Ramos (cell line): ENCODE data around the gene ABI1.
"Not testable (repeated sequence)": the region's sequence is repeated elsewhere in the genome, so short reads cannot be mapped to it uniquely, and the experiment has no call there.

Experiments
- in situ Hi-C: fragments of 300-500 bp; cut with MboI; formaldehyde crosslinking; loops from one replicate; pipeline ENCODE4 v1.14.3; 2022; ENCODE audit warnings: low sequenced_read_pairs; ENCODE audit not compliant: unreplicated experiment

ABI1 gene

DNA sequence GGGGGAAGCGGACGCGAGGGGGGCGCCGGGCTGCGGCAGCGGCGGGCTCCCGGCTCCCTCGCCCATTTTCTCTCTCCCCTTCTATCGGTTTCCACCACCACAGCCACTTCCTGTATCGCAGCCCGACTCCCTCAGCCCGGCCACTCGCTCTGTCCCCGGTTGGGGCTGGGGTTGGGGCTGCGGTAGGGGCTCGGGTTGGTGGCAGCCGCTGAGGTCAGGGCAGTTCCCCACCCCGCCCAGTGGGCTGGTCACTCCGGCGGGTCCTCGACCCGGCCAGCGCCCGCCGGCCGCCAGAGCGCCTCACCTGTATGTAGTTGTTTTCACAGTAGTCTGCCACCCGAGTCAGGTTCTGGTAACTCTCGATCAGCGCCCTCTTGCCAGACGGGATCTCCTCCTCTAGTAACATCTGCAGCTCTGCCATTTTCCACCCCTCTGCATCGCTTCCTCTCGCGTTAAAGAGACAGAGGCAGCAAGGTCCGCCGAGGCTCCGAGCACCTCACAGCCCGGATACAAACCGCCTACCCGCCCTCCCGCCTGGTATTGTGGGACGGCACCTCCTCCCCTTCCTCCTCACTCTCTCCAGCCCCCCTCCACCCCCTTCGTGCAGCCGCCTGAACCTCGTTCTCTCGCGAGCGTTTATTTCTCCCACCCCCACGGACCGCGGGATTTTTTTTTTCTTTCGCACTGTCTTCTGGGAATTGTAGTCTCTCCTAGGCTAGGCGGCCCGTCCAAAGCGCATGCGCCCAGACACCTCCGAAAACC lies at the start of gene ABI1:
Gene ABI1, minus strand, starts transcription at position 516 of the 762 bp plus-strand sequence. Its CDS starts 95 bp downstream, at position 421.
- in situ Hi-C loops = no loop called here

DNA sequence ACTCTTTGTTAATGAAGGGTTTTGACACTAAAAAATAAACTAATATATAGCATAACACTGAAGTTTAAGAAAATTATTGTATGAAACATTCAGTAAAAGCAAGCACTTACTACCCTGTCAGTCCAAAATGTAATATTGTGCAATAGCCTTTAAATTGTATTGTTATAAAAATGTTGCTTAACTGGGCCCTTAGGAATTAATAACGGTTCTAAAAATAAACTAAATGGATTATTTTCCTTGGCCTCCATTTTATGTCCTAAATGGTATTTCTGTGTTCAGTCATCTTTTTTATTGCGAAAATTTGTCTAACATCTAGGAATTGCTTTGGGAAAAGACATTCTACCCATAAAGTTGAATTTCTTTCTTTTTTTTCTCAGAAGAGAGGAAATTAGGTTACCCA lies 49.0 kb upstream of the ABI1 start:
- in situ Hi-C loops = no loop called here

DNA sequence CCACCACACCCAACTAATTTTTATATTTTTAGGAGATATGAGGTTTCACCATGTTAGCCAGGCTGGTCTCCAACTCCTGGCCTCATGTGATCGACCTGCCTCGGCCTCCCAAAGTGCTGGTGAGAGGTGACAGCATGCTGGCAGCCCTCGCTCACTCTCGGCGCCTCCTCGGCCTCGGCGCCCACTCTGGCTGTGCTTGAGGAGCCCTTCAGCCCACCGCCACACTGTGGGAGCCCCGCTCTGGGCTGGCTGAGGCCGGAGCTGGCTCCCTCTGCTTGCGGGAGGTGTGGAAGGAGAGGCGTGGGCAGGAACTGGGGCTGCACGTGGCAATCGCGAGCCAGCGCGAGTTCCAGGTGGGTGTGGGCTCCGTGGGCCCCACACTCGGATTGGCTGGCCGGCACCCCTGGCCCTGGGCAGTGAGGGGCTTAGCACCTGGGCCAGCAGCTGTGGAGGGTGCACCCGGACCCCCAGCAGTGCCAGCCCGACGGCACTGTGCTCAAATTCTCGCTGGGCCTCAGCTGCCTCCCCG lies 44.6 kb upstream of the ABI1 start:
- in situ Hi-C loops = not testable (repeated sequence)

DNA sequence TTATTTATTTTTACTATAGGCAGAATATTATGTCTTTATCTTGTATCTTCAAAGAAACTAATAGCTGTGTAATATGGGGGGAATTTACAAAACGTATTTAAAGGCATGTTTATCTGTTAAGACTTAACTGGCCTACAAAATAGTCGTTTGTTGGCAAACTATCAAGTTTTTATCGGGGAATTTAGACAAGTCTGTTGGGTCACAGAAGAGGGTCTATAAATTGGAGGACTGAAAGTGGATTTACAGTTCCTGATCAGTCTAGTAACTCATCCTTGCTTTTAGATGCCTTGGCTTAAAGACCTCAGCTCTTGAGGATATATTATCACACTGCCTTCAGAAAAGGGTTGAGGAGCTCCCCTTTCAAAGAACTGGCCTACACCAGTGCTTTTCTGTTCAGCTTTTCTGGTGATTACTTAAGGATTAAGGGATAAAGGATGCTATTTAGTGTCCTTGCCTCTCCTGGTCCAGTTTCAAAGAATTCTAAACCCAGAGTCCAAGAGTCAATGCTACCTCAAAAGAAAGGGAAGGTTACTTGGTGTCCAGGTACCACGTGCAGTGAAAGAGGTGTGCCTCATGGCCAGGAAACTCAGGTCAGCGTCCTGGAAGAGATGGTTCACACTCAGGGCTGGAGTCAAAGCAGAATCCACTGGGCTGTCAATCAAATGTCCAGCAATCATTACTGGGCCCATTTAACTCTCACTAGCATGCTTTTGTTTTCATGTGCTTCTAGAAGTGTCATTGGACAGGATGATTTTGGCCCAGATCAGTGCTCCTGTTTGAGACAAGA lies 42.9 kb upstream of the ABI1 start:
- in situ Hi-C loops = no loop called here

DNA sequence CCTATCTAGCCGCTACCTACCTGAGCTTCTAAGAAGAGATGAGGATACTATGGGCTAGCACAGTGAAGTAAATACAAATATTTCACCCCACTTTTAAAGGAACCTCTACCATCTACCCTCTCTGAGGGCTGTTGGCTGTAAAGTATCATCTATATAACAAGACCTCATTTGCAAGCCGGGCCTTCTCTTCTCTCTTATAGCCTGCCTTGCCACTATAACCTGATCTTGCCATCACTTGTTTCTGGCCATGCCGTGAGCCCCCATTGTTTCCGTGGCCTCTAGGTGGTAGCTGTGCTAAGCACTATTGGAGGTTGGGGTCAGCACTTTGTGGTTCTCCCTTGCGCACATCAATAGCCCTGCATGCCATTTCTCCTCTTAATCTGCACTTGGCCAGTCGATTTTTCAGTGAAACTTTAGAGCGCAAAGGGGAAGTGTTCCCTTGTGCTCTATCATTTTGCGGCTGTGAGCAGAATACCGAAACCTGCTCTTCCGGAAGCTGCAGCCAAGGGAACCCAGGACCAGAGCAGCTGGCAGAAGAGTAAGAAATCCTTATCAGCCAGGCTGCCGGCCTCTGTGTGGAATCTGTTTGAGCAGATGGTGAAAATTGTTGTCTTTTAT lies 31.7 kb upstream of the ABI1 start:
- in situ Hi-C loops = loop anchor here (25.0 kb wide), 1 partner anchor 470 kb away; no protein-coding TSS in a partner anchor

DNA sequence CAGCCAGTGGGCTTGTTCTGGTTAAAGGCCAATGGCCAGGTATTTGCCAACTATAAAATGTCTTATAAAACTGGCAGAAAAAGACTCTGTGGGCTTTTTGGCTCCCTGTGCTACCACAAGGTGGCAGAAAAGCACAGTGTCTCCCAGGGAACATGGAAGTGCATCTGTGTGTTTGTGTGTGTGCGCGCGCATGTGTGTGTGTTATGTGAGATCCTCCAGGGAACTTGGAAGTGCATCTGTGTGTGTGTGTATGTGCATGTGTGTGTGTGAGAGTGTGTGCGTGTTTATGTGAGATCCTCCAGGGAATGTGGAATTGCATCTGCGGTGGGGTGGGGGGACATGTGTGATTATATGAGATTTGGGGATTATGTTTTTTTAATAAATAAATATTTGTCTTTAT lies 30.2 kb upstream of the ABI1 start:
- in situ Hi-C loops = loop anchor here (25.0 kb wide), 1 partner anchor 471 kb away; no protein-coding TSS in a partner anchor

DNA sequence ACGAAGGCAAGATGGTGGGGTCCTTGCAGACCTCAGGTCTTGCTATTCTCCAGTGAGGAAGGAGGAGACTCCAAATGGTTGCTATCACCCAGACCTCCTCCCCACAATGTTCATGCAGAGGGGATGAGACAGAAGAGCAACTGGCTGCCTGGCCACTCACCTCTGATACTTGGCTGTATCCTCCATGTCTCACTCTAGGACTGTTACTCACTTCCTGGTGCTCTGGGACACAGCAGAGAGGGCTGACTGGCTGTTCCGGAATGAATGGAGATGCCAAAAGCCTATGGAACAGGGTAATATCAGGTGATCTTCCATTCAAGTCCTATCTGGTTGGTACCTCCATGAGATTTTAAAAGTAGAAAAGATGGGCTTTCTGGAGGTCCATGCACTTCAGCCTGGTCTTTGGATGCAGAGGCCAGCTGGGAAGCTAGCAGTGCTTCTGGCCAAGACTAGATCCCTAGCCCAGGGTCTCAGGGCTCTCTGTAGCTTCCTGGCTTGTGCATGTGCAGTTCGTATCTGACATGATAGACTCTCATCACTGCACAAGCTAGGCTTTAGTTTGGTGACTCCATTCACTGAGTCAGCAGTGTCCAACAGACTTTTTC lies 27.0 kb upstream of the ABI1 start:
- in situ Hi-C loops = loop anchor here (25.0 kb wide), 1 partner anchor 475 kb away; no protein-coding TSS in a partner anchor

DNA sequence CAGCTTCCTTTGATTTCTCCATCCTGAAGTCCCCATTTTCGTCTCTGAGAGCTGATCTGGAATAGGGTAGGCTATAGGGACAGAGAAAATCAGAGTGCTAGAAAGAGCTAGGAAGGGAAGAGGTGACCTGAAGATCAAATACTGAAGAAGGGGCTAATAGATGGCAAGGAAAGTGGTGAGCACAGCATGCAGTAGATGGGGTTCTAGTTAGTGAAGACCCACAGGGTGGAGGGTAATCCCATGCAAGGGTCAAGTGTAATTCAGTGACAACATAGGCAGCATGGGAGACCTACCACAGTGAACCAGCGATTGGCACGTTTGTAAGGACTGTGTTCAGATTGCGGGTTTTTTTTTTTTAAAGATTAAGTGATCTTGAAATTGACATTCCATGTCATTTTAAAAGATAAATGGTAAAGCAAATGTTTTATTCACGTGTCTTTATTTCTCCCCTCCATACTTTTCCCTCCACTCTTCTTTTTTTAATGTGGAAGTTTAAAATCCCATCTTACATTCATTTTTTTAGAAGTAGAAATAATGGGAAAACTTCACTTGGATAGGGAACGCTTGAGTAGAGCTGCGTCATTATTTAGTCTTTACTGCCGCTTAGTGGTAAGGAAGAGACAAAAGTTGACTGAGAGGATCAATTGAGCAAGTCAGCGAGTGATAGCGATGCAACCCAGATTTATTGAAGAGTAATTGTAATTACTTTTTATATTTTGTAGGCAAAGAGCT lies 21.0 kb upstream of the ABI1 start:
- in situ Hi-C loops = loop anchor here (25.0 kb wide), 1 partner anchor 481 kb away; no protein-coding TSS in a partner anchor

DNA sequence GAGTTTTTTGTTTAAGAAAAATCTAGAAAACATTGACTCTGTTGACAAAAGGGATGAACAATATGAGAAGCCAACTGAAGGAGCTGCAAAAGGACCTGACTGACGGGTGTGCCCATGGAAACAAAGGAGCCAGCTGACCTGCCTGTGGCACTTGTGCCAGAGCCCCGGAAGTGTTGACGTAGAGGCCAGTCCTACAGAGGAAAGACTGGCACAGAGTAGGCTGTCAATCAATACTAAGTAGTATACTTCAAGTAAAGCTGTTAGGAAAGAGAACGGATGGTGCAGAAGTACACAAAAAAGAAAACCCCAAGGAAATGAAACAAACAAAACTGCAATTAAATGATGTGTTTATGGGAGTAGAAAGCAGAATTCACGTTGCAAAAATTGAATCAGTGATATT lies 19.0 kb upstream of the ABI1 start:
- in situ Hi-C loops = loop anchor here (5.0 to 25.0 kb wide), 2 partner anchors 483 to 542 kb away; no protein-coding TSS in a partner anchor

DNA sequence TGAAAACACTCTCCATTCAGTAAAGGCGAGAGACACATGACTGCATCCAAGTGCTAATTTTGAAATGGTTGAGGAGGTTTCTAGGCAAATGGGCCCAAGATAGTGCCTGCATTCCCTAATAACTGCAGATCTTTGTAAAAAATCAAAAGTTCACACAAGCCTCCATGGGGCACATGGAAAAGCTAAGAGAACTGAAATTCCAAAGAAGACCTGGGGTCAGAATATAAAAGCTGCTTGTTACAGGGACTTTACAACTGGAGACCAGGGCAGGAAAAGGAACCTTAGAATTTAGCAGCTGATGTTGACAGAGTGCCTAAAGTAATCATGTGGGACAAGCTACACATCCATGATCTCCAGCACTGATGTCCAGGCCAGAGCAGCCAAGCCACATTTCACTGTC lies 10.0 kb upstream of the ABI1 start:
- in situ Hi-C loops = no loop called here

DNA sequence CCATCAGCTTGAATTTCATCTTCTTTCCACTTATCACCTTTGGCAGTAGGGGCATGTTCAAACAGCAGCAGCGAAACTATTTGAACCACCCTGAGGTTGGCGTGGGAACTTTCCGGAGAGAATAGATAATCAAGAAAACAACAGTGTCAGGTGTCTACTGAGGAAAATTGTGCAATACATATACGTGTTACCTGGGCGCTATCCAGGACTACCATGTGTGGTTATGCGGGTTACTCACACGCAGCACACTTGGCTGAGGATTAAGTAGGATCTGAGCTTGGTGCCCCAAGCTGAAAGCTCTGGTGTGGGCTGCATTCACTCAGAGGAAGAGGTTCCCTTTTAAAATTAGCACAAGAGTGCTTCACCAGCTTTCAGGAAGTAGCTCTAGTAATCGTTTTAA lies 8.8 kb upstream of the ABI1 start:
- in situ Hi-C loops = loop anchor here (5.0 kb wide), 1 partner anchor 137 kb away; no protein-coding TSS in a partner anchor

DNA sequence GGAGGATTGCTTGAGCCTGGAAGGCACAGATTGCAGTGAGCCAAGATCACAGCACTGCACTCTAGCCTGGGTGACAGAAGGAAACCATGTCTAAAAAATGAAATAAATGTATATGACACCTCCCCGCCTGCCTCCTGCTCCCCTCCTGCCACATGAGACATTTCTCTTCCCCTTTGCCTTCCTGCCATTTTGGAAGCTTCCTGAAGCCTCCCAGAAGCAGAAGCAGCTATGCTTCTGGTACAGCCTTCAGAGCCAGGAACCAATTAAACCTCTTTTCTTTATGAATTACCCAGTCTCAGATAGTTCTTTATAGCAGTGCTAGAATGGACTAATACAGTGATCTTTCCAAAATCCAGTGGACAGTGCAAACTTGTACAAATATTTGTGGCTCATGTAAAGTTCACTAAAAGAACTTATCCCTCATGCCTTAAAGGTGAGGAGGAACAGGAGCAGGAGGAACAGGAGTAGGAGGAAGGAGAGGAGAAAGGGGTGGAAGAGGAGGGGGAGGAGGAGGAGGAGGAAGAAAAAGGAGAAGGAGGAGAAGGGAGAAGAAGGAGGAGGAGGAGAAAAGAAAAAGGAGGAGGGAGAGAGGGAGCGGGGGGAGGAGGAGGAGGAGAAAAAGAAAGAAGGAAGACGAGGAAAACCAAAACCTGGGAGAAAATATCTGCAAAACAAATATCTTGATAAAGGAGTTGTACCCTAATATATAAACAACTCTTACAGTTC lies 2.8 kb upstream of the ABI1 start:
- in situ Hi-C loops = no loop called here

DNA sequence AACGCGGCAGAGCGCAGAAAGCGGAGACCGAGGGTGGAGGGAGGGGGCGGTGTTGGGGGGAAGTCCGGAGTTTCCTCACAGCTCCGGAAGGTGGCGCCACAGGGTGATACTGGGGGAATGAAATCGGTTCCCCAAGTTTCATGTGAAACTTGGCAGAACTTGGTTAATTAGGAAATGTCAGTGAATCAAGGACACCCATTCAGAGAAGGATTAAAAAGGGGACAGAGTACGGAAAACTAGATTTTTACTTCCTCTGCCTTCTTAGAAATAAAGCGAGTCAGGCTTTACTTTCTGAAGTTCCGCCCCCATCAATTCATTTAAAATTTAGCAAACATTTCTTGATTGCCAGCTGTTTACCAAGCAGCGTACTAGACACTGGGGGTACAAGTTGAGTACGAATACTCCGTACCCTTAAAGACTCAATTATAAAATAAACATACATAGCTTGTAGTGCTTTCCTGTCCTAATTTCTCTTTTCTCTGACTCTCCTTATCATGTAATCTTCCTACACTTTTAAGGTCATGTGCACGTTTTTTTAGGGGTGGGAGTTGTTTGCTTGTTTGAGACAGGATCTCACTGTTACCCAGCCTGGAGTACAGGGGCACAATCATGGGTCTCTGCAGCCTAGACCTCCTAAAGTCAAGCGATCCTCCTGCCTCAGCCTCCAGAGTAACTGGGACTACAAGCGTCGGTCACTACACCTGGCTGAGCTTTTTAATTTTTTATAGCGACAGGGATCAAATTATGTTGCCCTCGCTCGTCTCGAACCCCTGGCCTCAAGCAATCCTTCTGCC lies 644 bp upstream of the ABI1 start:
- in situ Hi-C loops = no loop called here

DNA sequence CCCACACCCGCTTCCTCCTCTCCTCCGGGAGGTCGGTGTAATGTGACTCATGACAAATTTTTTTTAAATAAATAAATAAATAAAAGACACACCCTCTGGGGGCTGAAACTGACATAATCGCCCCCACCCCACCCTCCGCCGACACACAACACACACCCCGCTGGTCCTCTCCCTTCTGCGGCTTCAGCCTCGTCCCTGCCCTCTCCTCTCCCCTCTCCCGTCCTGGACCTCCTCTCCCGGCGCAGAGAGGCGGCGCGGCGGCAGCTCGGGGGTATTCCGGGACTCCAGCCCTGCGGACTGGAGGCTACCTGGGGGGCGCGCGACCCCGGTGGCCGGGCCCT lies 686 bp downstream of the ABI1 start:
- in situ Hi-C loops = no loop called here

DNA sequence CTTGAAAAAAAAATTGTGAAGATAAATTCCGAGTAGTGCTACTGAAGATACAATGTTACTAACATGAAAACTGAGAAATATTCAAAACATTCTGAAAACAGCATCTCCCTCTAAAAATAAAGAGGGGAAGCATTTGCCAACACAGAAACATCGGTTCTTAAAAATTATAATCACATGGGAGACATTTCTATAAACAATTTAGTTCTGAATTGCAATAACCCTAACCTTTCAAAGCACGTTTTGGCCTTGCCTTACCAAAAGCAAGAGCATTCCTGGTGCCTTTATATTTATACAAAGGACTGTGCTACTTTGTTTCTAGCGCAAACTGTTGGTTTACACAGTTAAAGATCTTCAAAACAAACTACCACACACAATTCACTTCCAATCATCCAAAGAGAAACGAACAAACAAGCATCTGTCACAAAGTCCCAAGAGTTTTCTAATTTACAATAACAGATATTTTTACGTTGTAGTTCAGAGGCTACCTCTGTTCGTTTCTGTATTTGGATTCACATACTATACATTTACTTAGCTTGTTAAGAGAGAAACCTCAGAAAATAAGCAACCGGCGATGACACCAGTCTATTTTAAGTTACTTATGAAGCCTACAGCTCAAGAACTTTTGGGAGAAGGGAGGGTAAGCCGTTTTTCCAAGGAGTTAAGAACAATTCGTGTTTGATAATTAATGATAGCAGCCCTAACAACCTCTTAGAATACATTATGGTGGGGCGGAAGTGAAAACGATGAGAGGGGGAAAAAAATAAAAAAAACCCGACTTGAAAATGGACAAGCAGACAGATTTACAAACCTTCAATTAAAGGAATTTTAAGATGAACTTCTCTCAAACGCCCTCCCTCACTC lies 1.3 kb downstream of the ABI1 start:
- in situ Hi-C loops = no loop called here

DNA sequence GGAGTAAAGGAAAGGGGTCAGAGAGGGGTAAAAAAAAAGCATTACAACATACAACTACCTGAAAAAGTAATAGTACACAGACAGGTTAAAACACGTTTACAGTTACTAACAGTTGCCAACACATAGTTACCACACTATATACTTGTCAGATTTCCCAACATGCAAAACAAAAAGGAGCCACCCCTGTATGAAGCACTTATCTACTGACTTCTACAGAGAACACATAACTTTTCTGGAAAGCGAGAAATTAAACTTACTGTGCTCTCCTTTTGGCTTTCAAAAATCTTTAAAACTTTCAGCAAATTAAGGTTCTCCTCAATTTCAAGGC lies 2.1 kb downstream of the ABI1 start:
- in situ Hi-C loops = no loop called here

DNA sequence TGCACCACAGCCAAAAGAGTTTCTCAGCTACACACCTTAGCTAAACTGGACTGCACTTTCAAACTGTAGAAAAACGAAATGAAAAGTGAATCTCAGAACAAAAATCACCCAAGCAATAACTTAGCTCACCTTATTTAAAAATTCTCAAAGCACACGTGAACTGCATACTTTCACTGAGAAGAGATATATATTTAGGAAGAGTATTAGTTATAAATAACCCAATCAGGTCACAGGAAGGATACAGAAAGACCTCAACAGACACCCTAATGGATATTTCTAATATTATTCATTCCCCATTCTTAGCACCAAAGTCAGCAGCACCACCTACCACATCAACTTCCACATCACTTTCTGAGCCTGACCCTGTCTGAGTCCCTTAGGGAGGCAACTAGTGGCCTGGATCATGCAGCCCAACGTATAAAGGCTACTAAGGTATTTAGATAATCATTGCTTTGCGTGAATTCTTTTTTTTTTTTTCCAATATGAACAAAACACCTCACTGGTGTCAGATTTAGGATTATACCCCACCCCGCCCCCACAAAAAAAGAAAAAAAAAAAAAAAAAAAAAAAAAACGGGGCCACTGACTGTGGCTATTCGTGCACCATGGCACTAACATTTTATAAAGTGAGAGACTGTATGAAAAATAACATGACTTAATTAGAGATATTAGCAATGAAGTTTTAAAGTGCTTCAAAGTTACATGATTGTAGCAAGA lies 2.6 kb downstream of the ABI1 start:
- in situ Hi-C loops = no loop called here
